SK-N-SH (cell line): ENCODE data around the gene CFAP299. TPM values are rescaled to one million over a fixed set of nuclear protein-coding genes. Genes with fewer than 3 reads are reported as not detected.

Experiments used
- CTCF ChIA-PET: fragments of 300-600, 350-600 bp; formaldehyde crosslinking; extraction: SDS; loops from one replicate; lab custom pipeline; 2021; lab: Yijun Ruan, JAX
- POLR2A ChIA-PET: fragments of 350-600 bp; sonication (Branson Sonifier 250); formaldehyde crosslinking; extraction: SDS; loops from one replicate; lab custom pipeline; 2020; ENCODE audit warnings: antibody characterized with exemption, inconsistent platforms; lab: Yijun Ruan, JAX
- DNase-seq: peaks from one replicate; pipeline ENCODE4 v3.0.0; 2012
- H2AFZ ChIP-seq: fragments of 200-600 bp; sonication (generic); 2 replicates; pipeline ENCODE4 v1.8.1; 2016; ENCODE audit warnings: antibody characterized with exemption, mild to moderate bottlenecking, low read depth
- H3F3A ChIP-seq: fragments of 200-600 bp; sonication (generic); replicated peaks from 2 replicates; pipeline ENCODE3; 2016; ENCODE audit warnings: antibody characterized with exemption, mild to moderate bottlenecking; ENCODE audit not compliant: insufficient read depth
- H3K27ac ChIP-seq, 2 experiments: fragments of 200-500 bp in 1 of 2; fragments of 200-600 bp in 1 of 2; sonication (Bioruptor generic) in 1 of 2; sonication (generic), shearing (Covaris generic) in 1 of 2; 2 replicates each; pipeline versions ENCODE4 v1.5.1 to v1.6.1; 2014 to 2016; ENCODE audit warnings: low read depth in 2 of 2, inconsistent platforms in 1 of 2, low read length in 1 of 2, mild to moderate bottlenecking in 1 of 2, mixed read lengths in 1 of 2
- H3K27me3 ChIP-seq: fragments of 200-600 bp; sonication (generic), shearing (Covaris generic); 2 replicates; pipeline ENCODE4 v1.6.1; 2016; ENCODE audit warnings: mixed run types; ENCODE audit not compliant: insufficient read depth
- H3K36me3 ChIP-seq, 2 experiments: fragments of 200-500 bp in 1 of 2; fragments of 200-600 bp in 1 of 2; sonication (Bioruptor generic) in 1 of 2; sonication (generic) in 1 of 2; replicated peaks in 1 of 2; 2 replicates each; pipeline versions ENCODE3 to v1.5.1; 2014 to 2016; ENCODE audit warnings: low read length in 1 of 2, mild to moderate bottlenecking in 1 of 2; ENCODE audit not compliant: insufficient read depth in 2 of 2, control insufficient read depth in 1 of 2
- H3K4me1 ChIP-seq, 2 experiments: fragments of 200-500 bp in 1 of 2; fragments of 200-600 bp in 1 of 2; sonication (Bioruptor generic) in 1 of 2; sonication (generic), shearing (Covaris generic) in 1 of 2; 2 replicates each; pipeline versions ENCODE4 v1.5.1 to v1.6.1; 2014 to 2016; ENCODE audit warnings: low read depth in 1 of 2, low read length in 1 of 2, mixed run types in 1 of 2; ENCODE audit not compliant: insufficient read depth in 2 of 2, control insufficient read depth in 1 of 2
- H3K4me2 ChIP-seq: fragments of 200-600 bp; sonication (generic), shearing (Covaris generic); 2 replicates; pipeline ENCODE4 v1.6.1; 2017; ENCODE audit warnings: mixed run types
- H3K4me3 ChIP-seq, 2 experiments: fragments of 200-500 bp in 1 of 2; fragments of 200-600 bp in 1 of 2; sonication (Bioruptor generic) in 1 of 2; sonication (generic), shearing (Covaris generic) in 1 of 2; 2 replicates each; pipeline versions ENCODE4 v1.5.1 to v1.8.1; 2014 to 2016; ENCODE audit warnings: low read depth in 2 of 2, inconsistent platforms in 1 of 2, low read length in 1 of 2, mild to moderate bottlenecking in 1 of 2, mixed read lengths in 1 of 2, moderate library complexity in 1 of 2
- H3K79me2 ChIP-seq: fragments of 200-600 bp; sonication (generic); 2 replicates; pipeline ENCODE4 v1.8.1; 2017; ENCODE audit warnings: mild to moderate bottlenecking; ENCODE audit not compliant: insufficient read depth
- H3K9ac ChIP-seq: fragments of 200-600 bp; sonication (generic); 2 replicates; pipeline ENCODE4 v1.6.1; 2017; ENCODE audit warnings: mixed run types
- H3K9me2 ChIP-seq: fragments of 200-600 bp; sonication (generic); 2 replicates; pipeline ENCODE4 v1.6.1; 2017; ENCODE audit warnings: mixed run types
- H3K9me3 ChIP-seq: fragments of 200-600 bp; sonication (generic); 2 replicates; pipeline ENCODE4 v1.6.1; 2017; ENCODE audit warnings: mixed run types, mild to moderate bottlenecking, moderate library complexity
- H4K20me1 ChIP-seq: fragments of 200-600 bp; sonication (generic); 2 replicates; pipeline ENCODE4 v1.6.1; 2017; ENCODE audit warnings: mild to moderate bottlenecking, mixed run types; ENCODE audit not compliant: insufficient read depth
- ELF1 ChIP-seq: IDR thresholded peaks from 2 replicates; pipeline ENCODE4 v1.4.0; 2012
- EP300 ChIP-seq, 2 experiments: IDR thresholded peaks; 2 replicates each; pipeline versions ENCODE4 v1.4.0 to v1.6.1; 2012; ENCODE audit warnings: borderline replicate concordance in 1 of 2, low read depth in 1 of 2, low read length in 1 of 2
- FOSL2 ChIP-seq: IDR thresholded peaks from 2 replicates; pipeline ENCODE4 v1.4.0; 2012; ENCODE audit warnings: low read depth, mild to moderate bottlenecking, moderate library complexity, borderline replicate concordance
- FOXJ3 ChIP-seq: sonication (generic); formaldehyde crosslinking; IDR thresholded peaks from 2 replicates; pipeline ENCODE4 v1.5.1; 2020; ENCODE audit warnings: mild to moderate bottlenecking, missing genetic modification reagents
- GABPA ChIP-seq: IDR thresholded peaks from 2 replicates; pipeline ENCODE4 v1.4.0; 2012; ENCODE audit warnings: low read depth, mild to moderate bottlenecking
- GATA2 ChIP-seq: sonication (generic); formaldehyde crosslinking; IDR thresholded peaks from 2 replicates; pipeline ENCODE4 v1.5.0; 2020; ENCODE audit warnings: mild to moderate bottlenecking, missing genetic modification reagents
- IRF3 ChIP-seq: fragments of 150-350 bp; IDR thresholded peaks from 2 replicates; pipeline ENCODE4 v1.6.1; 2016; ENCODE audit warnings: mild to moderate bottlenecking, low read depth, low read length
- JUND ChIP-seq: IDR thresholded peaks from 2 replicates; pipeline ENCODE4 v1.4.0; 2012
- MAX ChIP-seq: IDR thresholded peaks from 2 replicates; pipeline ENCODE4 v1.4.0; 2012; ENCODE audit warnings: low read depth
- MXI1 ChIP-seq: IDR thresholded peaks from 2 replicates; pipeline ENCODE4 v1.6.1; 2012; ENCODE audit warnings: mild to moderate bottlenecking, low read depth, low read length, improper control_type of control experiment
- NFIC ChIP-seq: IDR thresholded peaks from 2 replicates; pipeline ENCODE4 v1.4.0; 2012; ENCODE audit warnings: borderline replicate concordance
- NRF1 ChIP-seq: IDR thresholded peaks from 2 replicates; pipeline ENCODE4 v1.6.1; 2012; ENCODE audit warnings: low read depth, mild to moderate bottlenecking, low read length
- POLR2AphosphoS5 ChIP-seq: IDR thresholded peaks from 2 replicates; pipeline ENCODE4 v1.6.1; 2012; ENCODE audit warnings: low read depth, low read length
- RCOR1 ChIP-seq: fragments of 150-350 bp; IDR thresholded peaks from 2 replicates; pipeline ENCODE4 v1.6.1; 2017; ENCODE audit warnings: antibody characterized with exemption, low read length
- RFX5 ChIP-seq: IDR thresholded peaks from 2 replicates; pipeline ENCODE4 v1.6.1; 2012; ENCODE audit warnings: mild to moderate bottlenecking, improper control_type of control experiment, low read length
- SIN3A ChIP-seq: IDR thresholded peaks from 2 replicates; pipeline ENCODE4 v1.6.1; 2012; ENCODE audit warnings: low read depth, mild to moderate bottlenecking, low read length, moderate library complexity, borderline replicate concordance
- SMC3 ChIP-seq: IDR thresholded peaks from 2 replicates; pipeline ENCODE4 v1.6.1; 2012; ENCODE audit warnings: low read depth, low read length, improper control_type of control experiment
- TCF12 ChIP-seq: IDR thresholded peaks from 2 replicates; pipeline ENCODE4 v1.4.0; 2012
- TEAD4 ChIP-seq: IDR thresholded peaks from 2 replicates; pipeline ENCODE4 v1.4.0; 2012; ENCODE audit warnings: mild to moderate bottlenecking, borderline replicate concordance; ENCODE audit not compliant: insufficient read depth
- USF2 ChIP-seq: fragments of 150-350 bp; IDR thresholded peaks from 2 replicates; pipeline ENCODE4 v1.6.1; 2017; ENCODE audit warnings: antibody characterized with exemption, low read length, low read depth, borderline replicate concordance
- YY1 ChIP-seq: IDR thresholded peaks from 2 replicates; pipeline ENCODE4 v1.4.0; 2012; ENCODE audit warnings: low read depth, mild to moderate bottlenecking
- WGBS: methylation state at CpG from one replicate; pipeline ENCODE4 v1.1.6; 2017; ENCODE audit warnings: low lambda C conversion rate; 5-methylcytosine and 5-hydroxymethylcytosine counted together
- polyA plus RNA-seq, 3 experiments: library from polyadenylated mRNA; depleted of rRNA; stranded (reverse); fragments of >200 nt; gene quantifications; 2 replicates each; pipeline ENCODE4 v1.2.3, GENCODE V29; 2012

Gene CFAP299
- polyA plus RNA-seq, 1 of the 3 experiments (the other 2 are of a cell fraction): 1.2 TPM

GRCh38 chr4:80343887-80344286, 8.4 kb downstream of the CFAP299 start:
- no peaks in the 10 kb centered on the region for H3F3A ChIP-seq
- TF ChIP-seq ELF1 (no peak), FOSL2 (no peak), RFX5 (no peak), JUND (no peak), GABPA (no peak), POLR2AphosphoS5 (no peak), SIN3A (no peak), YY1 (no peak), NFIC (no peak), TEAD4 (no peak), MAX (no peak)
- TF ChIP-seq, all 33 proteins: peak for 0
- no peaks in the 10 kb centered on the region for H3K4me1 ChIP-seq
- H2AFZ ChIP-seq: no peak overlapping the region
- H4K20me1 ChIP-seq: no peaks in the 10 kb centered on the region
- H3K27ac ChIP-seq: no peak overlapping the region
- no peak overlapping the region for H3K4me3 ChIP-seq
- no peaks in the 10 kb centered on the region for H3K27me3 ChIP-seq
- POLR2A ChIA-PET: no interaction called here
- H3K9ac ChIP-seq: no peak overlapping the region
- H3K36me3 ChIP-seq: peaks cover 0 to 9% of the 10 kb centered on the region in 2 experiments
- 0 out of 2 replicates have a peak, but pooled peaks cover 3% of the 10 kb centered on the region for H3K9me3 ChIP-seq
- H3K9me2 ChIP-seq: no peaks in the 10 kb centered on the region
- H3K4me2 ChIP-seq: no peak overlapping the region
- CTCF ChIA-PET: no interaction called here
- H3K79me2 ChIP-seq: no peaks in the 10 kb centered on the region
- DNase-seq: no peak

DNA sequence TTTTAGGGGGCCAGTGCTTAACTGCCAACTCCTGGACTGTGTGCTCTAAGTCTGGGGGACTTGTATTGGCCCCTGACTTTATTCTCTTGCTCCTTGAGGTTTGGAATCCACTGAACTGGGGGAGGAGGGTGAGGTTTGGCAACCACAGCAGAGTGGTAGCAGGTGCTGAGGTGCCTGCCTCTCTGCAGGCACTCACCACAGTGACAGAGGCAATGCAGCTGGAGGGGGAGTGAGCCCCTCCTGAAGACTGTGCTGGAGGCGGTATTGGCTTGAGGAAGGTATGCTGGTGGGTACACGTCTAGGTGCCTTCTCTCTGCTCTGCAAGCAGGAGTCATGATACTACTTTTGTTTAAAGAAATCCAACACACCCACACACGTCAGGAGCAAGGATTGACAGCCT, 24.6 kb downstream of the CFAP299 start:
- H3F3A ChIP-seq: peaks cover 6% of the 10 kb centered on the region
- H3K4me1 ChIP-seq: no peaks in the 10 kb centered on the region
- no peak overlapping the region for H2AFZ ChIP-seq
- H3K4me2 ChIP-seq: no peak overlapping the region
- H3K27ac ChIP-seq: no peak overlapping the region
- H3K36me3 ChIP-seq: no peaks in the 10 kb centered on the region
- 75% methylated on average over 3 of the region's 3 CpGs for WGBS
- H3K27me3 ChIP-seq: no peaks in the 10 kb centered on the region
- DNase-seq: no peak
- ChIA-PET CTCF (interaction anchor here (1.5 to 2.2 kb wide), 4 partner anchors 630 to 1407 kb away, joined by 5 to 8 read pairs (median 6); no protein-coding TSS in a partner anchor), POLR2A (no interaction called here)
- 0 out of 2 replicates have a peak, but pooled peaks cover 4% of the 10 kb centered on the region for H3K79me2 ChIP-seq
- no peaks in the 10 kb centered on the region for H3K9me2 ChIP-seq
- TF ChIP-seq MAX (no peak), ELF1 (no peak), FOXJ3 (CRISPR knock-in tag) (no peak), NRF1 (no peak), POLR2AphosphoS5 (no peak), RCOR1 (no peak), IRF3 (no peak), TCF12 (no peak), GATA2 (CRISPR knock-in tag) (no peak), NFIC (no peak), MXI1 (no peak), RFX5 (no peak), USF2 (no peak), EP300 (IDR thresholded peaks at IDR 0.05; ENCODE audit: borderline replicate concordance in 1 of 2, low read depth in 1 of 2, low read length in 1 of 2) (no peak), SMC3 (no peak)
- no peak overlapping the region for H3K9ac ChIP-seq
- no peak overlapping the region for H3K4me3 ChIP-seq
- no peaks in the 10 kb centered on the region for H4K20me1 ChIP-seq
- no peaks in the 10 kb centered on the region for H3K9me3 ChIP-seq
